IPS DF 4.7 (cell line): ENCODE data around the gene APBA3.

Experiments used
- DNase-seq: peaks from one replicate; pipeline ENCODE4 v3.0.0-alpha.2; 2013; ENCODE audit warnings: low spot score; ENCODE audit errors: extremely low read depth

Gene APBA3

DNA sequence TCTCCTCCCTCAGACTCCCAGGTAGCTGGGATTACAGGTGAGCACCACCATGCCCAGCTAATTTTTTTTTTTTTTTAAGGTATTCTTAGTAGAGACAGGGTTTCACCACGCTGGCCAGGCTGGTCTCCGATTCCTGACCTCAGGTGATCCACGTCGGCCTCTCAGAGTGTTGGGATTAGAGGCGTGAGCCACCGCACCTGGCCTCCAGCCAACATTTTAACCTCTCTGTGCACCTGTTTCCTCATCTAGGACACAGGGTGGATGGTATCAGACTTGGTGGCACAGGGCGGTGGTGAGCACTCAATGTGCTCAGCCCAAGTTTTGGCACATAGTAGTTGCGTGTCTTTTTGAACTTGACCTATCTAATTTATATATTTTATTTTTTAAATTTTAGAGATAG lies 12.5 kb downstream of the APBA3 start:
- DNase-seq = no peak

DNA sequence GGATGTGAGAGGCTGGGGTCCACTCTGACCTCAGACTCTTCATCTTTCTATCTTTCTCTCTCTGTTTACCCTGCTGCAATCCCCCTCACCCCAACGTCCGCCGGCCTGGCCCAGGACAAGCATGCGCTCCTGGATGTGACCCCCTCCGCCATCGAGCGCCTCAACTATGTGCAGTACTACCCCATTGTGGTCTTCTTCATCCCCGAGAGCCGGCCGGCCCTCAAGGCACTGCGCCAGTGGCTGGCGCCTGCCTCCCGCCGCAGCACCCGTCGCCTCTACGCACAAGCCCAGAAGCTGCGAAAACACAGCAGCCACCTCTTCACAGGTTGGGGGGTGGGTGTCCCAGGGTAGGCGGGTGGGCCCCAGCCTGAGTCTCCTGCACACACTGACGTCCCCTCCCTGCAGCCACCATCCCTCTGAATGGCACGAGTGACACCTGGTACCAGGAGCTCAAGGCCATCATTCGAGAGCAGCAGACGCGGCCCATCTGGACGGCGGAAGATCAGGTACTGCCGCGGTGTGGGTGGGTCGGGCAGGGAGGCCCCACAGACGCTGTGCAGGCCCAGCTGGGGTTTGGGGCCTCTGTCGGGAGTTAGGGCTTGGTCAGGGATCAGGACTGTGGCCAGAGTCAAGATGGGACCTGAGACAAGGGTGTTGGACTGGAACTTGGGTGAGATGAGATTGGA lies 15.0 kb downstream of the APBA3 start:
- no peak for DNase-seq

DNA sequence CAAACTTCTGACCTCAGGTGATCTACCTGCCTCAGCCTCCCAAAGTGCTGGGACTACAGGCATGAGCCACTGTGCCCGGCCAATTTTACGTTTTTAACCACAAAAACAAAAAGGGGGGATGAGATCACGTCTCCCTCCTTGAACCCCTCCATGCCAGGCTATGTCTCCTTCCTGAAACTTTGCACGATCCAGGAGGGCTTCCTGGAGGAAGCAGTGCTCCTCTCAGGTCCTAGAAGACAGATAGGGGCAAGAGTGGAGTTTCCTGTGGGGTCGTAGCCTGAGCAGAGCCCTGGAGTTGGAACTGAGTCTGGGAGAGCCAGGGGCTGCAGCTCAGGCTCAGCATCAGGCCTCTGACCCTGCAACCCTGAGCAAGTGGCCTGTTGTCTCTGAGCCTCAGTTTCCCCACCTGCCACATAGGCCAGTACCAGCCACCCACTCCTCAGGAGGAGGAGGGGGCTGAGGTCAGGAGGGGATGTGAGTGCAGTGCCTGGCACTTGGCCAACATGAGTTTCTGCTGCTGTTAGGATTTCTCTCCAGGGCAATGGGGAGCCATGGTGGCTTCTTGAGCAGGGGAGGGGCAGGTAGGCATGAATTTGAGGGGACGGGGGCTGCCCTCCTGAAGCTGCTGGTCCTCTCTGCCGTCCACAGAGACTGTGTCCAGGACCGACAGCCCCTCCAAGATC lies 16.0 kb downstream of the APBA3 start:
- no peak for DNase-seq

DNA sequence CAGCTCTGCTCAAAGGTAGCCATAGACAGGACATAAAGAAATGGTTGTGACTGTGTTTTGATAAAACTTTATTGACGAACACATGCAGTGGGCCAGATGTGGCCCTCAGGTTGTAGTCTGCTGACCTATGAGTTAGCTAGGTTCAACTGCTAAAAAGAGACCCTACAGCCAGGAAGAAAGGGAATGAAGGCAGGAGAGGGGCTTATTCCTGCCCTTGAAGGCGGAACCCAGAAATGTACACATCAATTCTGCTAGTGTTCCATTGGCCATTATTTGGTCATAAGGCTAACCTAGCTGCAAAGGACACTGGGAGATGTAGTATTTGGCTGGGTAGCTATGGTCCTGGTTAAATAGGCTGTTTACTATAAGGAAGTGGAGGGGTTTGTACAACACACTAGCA lies 18.0 kb downstream of the APBA3 start:
- no peak for DNase-seq

DNA sequence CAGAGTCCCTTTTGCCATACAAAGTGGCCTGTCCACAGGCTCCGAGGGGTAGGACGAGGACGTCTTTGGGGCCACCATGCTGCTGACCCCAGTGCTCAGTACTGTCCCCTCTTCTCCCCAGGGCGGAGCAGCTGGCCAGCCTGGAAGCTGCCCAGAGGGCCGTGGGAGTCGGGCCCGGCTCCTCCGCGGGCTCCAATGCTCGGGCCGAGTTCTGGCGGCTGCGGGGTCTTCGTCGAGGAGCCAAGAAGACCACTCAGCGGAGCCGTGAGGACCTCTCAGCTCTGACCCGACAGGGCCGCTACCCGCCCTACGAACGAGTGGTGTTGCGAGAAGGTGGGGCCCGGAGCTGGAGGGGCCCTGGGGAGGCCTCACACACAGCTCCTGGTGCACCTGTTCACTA lies 21.1 kb downstream of the APBA3 start:
- no peak for DNase-seq

DNA sequence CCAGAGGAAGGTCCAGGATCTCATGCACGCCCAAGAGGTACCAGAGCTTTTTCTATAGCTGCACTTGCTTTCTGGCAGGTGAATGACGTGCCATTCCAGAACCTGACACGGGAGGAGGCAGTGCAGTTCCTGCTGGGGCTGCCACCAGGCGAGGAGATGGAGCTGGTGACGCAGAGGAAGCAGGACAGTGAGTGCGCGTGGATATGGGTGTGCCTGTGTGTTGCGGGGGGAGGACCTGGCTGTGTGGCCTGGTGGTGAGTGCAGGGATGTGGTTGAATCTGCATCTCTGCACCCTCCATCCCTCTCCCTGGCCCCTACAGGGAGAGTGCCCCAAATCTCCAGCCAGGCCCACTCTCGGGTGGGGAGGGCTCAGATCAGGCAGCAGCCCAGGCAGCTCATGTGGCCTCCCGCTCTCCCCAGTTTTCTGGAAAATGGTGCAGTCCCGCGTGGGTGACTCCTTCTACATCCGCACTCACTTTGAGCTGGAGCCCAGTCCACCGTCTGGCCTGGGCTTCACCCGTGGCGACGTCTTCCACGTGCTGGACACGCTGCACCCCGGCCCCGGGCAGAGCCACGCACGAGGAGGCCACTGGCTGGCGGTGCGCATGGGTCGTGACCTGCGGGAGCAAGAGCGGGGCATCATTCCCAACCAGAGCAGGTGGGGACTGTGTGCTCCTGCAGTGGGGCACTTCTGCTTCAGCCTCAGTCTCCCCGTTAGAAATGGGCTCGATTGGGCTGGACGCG lies 22.8 kb downstream of the APBA3 start:
- no peak for DNase-seq

DNA sequence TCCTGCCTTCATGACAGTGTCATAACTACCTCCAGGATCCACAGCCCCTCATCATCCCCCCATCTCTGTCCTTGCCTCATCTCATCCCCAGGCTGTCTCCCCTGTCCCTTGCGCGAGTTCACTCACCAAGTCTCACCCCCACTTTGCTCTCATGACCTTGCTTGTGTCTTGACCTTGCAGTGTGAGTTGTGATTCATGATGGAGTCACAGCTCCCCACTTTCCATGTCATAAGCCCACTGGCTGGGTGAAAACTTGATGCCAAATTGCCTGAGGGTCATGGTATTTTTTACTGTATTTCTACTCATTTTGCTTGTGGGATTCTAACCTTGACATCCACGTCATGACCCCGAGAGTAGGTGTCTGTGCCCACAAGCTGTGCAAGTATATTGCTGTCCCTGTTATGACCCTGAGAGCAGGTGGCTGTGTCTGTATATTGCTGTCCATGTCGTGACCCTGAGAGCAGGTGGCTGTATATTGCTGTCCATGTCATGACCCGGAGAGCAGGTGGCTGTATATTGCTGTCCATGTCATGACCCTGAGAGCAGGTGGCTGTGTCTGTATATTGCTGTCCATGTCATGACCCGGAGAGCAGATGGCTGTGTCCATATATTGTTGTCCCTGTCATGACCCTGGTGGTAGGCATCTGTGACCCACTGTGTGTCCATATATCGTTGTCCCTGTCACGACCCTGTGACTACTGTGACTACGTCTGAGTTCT lies 23.8 kb downstream of the APBA3 start:
- DNase-seq = no peak

DNA sequence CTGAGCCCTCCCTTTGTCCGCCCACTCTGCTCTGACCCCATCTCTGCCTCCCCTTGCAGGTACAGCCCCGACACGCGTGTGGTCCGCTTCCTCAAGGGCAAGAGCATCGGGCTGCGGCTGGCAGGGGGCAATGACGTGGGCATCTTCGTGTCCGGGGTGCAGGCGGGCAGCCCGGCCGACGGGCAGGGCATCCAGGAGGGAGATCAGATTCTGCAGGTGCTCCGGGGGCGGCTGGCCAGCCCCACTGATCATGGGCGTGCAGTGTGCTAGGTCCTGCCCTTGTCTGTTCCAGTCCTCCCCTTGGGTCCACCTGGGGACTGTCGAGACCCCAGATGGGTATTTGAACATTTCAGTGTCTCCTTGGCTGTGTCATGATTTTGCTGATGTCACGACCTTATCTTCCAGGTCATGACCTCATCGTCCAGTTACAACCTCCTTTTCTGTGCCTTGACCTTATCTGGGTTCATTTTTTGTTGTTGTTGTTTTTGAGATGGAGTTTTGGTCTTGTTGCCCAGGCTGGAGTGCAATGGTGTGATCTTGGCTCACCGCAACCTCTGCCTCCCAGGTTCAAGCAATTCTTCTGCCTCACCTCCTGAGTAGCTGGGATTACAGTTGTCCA lies 25.3 kb downstream of the APBA3 start:
- no peak for DNase-seq

DNA sequence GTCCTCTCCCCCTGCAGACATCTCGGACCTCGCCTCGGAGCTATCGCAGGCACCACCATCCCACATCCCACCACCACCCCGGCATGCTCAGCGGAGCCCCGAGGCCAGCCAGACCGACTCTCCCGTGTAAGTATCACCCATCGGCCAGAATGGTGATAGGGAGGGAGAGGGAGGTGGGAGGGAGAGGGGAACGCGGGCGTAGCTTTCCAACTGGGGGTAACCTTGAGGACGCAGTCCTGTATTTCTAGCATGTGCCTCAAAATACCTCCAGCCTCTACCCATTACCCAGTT lies 27.2 kb downstream of the APBA3 start:
- DNase-seq = no peak

DNA sequence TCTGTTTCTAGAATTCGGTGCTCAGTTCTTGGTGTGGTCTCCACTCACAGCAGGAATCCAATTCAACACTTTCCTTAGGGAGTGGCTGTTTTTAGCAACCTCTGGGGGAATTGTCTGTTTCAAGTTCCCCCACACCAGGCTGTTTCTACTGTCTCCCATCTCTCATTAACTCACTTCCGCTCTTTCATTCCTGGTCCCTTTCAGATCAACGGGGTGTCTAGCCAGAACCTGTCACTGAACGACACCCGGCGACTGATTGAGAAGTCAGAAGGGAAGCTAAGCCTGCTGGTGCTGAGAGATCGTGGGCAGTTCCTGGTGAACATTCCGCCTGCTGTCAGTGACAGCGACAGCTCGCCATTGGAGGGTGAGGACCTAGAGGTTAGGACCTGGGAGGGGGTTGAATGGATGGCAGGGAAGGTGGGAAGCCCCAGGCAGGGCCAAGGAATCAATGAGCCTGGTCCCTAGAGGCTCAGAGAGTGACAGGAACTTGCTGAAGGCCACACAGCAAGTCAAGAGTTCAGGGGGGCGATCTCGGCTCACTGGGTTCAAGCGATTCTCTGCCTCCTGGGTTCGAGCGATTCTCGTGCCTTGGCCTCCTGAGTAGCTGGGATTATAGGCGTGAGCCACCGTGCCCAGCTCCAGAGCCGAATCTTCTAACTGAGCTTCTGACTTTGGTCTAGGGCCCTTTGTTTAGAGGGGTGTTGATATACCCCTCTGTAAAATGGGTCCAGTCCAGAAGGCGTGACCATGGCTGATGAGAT lies 27.8 kb downstream of the APBA3 start:
- DNase-seq = no peak

DNA sequence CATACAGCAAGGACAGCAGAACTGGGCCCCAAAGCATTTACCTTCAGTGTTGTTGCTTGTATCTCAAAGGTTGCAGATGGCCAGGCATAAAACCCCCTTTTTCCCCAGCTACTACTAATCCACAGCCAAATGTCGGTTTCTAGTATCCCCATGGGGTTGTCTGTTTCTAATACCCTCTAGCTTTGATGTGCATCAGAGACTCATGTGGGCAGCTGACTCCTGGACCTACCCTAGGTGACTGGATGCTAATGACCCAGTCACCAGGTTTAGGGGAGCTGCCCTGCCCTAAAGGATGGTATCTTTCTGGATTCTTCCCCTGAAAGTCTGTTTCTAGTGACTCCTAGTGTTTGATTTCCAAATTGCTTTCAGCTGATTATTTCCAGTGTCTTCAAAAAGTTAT lies 29.4 kb downstream of the APBA3 start:
- DNase-seq = no peak

DNA sequence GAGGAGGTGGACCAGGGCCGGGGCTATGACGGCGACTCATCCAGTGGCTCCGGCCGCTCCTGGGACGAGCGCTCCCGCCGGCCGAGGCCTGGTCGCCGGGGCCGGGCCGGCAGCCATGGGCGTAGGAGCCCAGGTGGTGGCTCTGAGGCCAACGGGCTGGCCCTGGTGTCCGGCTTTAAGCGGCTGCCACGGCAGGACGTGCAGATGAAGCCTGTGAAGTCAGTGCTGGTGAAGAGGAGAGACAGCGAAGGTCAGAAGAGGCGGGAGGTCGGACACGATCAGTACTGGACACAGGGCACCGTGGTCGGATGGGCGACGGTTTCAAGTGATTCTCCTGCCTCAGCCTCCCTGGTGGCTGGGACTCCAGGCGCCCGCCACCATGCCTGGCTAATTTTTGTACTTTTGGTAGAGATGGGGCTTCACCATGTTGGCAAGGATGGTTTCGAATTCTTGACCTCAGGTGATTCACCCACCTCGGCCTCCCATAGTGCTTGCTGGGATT lies 31.0 kb downstream of the APBA3 start:
- no peak for DNase-seq

DNA sequence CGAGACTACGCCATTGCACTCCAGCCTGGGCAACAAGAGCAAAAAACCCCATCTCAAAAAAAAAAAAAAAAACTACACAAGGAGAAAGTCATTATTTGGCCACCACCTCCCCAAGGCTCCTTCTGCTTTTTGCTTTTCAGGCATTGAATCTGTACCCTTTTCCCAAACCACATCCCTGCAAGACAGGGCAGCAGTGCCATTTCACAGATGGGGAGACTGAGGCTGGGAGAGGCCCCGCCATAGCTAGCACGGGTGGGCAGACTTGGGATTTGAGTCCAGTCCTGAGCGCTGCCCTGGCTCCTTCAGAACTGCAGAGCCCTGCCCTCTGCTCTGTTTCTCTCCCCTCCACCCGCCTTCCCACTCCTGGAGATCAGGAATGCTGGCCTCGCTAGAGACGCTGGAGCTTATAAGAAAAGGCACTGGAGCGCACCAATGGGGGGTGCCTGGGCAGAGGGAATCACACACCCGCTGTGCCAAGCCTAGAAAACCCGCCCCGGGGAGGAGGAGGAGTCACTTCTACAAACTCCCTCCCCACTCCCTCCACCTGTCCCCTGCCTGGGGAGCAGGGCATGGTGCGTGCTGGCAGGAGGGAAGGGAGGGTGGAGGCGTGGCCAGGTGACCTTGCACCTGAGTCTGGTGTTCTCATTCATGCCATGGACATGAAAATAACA lies 35.7 kb downstream of the APBA3 start:
- DNase-seq = no peak

DNA sequence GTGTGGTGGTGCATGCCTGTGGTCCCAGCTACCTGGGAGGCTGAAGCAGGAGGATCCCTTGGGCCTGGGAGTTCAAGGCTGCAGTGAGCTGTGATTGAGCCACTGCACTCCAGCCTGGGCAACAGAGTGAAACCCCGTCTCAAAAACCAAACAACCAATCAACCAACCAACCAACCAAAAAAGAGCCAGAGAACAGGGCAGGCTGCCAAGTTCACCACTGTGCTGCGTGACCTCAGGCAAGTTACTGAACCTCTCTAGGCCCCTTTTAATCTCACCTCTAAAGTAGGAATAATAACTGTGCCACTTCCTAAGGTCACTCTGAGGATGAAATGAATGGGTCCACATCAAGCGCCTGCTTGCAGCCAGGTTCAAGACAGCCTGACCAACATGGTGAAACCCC lies 36.4 kb downstream of the APBA3 start:
- no peak for DNase-seq

DNA sequence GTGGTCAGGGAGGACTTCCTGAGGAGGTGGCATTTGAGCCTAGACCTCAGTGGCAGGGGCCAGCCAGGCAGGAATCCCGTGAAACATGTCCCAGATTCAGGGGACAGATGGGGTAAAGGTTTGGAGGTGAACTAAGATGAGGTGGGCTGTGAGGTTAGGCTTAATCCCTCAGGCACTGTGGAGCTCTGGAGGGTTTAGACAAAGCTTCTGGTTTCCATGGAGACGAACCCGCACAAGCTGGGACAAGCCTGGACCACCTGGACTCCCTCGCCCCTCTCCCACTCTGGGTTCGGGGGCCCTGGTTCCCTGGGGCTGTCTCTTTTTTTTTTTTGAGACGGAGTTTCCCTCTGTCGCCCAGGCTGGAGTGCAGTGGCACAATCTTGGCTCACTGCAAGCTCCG lies 37.6 kb downstream of the APBA3 start:
- DNase-seq = no peak

DNA sequence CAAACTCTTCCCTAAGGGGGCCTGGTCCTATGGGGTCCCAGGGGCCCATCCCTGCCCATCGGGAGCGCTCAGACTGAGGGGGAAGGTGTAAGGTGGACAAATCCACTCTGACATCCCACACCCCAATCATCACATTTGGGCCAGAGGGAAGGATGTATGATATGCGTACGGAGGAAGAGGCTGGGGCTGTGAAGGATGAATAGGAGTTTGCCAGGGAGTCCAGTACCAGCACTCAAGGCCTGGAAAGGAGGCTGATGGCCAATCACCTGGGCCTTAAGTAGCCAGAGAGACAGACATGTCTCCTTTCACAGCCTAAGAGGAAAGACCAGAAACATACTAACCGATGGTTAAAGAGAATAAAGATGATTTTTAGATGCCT lies 38.4 kb downstream of the APBA3 start:
- no peak for DNase-seq

DNA sequence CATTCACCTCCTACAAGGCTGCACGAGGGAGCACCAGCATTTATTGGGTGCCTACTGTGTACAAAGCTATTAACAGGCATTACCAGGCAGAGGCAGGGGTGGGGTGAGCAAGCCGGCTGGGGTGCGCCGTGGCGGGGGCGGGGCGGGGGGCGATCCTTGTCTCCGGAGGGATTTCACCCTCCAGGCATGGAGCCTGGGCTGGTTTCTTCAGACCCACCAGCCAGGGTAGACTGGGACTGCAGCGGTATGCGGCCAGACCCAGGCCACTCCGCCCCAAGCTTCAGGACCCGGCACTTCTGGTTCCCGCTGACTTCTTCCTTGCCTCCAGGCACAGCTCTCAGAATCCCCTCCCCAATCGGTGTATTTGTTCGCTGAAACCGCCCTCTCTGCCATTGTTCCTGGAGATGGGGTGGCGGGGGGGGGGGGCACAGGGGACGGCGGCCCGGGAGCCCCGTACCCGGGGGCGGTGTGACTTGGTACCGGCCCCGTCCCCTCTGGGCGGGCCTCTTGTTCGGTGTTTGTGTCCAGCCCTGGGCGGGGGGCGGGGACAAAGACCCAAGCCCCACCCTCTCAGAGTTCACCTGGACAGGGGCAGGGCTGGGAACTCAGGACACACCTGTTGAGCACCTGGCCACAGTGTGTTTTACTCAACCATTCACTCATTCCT lies 38.9 kb downstream of the APBA3 start:
- no peak for DNase-seq

DNA sequence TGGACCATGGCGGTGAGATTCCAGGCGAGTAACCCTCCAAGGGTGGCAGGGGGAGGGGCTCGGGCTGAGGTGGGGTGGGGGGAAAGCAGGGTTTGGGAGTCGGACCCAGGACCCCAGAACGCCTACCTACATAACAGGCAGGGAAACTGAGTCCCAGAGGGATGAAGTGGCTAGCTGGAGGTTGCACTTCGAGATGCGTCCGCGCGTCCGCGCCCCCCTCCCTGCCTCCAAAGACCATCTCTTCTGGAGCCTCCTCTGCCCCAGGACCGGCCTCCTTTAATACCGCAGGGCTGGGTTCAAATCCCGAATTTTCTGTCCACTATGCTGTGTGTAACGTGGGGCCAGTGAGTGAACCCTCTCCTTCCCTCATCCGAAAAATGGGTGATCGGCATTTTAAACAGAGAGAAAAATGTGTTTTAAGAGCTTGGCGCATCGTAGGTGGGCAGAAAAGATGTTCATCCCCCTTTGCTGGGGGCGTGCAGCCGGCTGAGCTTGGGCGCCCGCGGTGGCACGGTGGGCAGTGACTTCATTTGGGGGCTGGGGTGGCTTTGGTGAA lies 39.5 kb downstream of the APBA3 start:
- no peak for DNase-seq

DNA sequence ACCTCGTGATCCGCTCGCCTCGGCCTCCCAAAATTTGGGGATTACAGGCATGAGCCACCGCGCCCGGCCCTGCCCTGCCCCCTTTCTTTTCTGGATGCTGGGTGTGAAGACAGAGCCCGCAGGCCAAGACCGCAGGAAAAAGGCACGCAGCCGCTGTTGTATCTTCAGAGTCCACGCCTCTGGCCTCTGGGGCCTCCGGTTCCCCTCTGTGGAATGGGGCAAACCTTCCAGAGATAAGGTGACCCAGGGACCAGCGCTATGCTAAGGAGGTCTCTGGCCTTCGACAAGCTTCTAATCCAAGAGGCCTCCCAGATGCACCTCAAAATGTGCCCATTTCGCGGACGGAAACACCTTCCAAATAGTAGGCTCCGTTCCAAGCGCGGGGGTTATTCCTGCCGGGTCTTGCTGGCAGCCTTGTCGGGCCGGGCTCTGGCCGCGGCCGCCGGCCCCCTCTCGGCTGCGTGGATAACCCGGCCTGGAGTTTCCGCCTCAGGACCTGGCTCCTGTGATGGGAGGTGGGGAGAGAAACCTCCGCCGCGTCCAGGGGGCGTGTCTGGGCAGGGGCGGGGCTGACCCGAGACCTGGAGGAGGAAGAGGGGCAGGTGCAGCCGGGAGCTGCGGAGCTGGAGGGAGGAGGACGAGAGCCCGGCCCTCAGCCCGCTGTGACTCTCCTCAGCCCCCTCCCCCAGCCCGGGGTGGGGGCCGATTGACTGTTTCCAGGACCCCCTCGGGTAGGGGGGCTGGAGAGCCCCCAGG lies 40.2 kb downstream of the APBA3 start:
- peak; percentile 71 for DNase-seq
